Activated CD8-positive, alpha-beta memory T cell treated with anti-CD3 and anti-CD28 coated beads, Interleukin-2, amount 50 U/mL, for 24 hours (primary cell): Measurements from ENCODE around the gene TLL2.

ENCODE experiments used
- DNase-seq: peaks from one replicate; pipeline ENCODE4 v3.0.0-alpha.2; 2020; ENCODE audit errors: extremely low read depth

Gene TLL2

GRCh38 chr10:96463562-96463961 is 50.2 kb downstream of the TLL2 start:
- no peak for DNase-seq

GRCh38 chr10:96462606-96463151 is 51.0 kb downstream of the TLL2 start:
- DNase-seq = no peak

- DNase-seq = no peak
Observed at GRCh38 chr10:96460316-96460715, 53.4 kb downstream of the TLL2 start.

GRCh38 chr10:96457341-96457740 is 56.4 kb downstream of the TLL2 start:
- no peak for DNase-seq

- DNase-seq = no peak
Observed at GRCh38 chr10:96456296-96456840, 57.4 kb downstream of the TLL2 start.

GRCh38 chr10:96453856-96454583 is 59.7 kb downstream of the TLL2 start:
- DNase-seq = no peak

- no peak for DNase-seq
Observed at GRCh38 chr10:96452494-96453153, 61.1 kb downstream of the TLL2 start.

GRCh38 chr10:96450529-96451207 is 63.1 kb downstream of the TLL2 start:
- no peak for DNase-seq

GRCh38 chr10:96448558-96448957 is 65.2 kb downstream of the TLL2 start:
- DNase-seq = no peak

GRCh38 chr10:96448021-96448457 is 65.7 kb downstream of the TLL2 start:
- DNase-seq = no peak

GRCh38 chr10:96446966-96447596 is 66.6 kb downstream of the TLL2 start:
- DNase-seq = no peak

GRCh38 chr10:96441987-96442643 is 71.6 kb downstream of the TLL2 start:
- no peak for DNase-seq

GRCh38 chr10:96441322-96441885 is 72.3 kb downstream of the TLL2 start:
- no peak for DNase-seq

GRCh38 chr10:96440361-96441292 is 73.1 kb downstream of the TLL2 start:
- no peak for DNase-seq

GRCh38 chr10:96439725-96440124 is 74.0 kb downstream of the TLL2 start:
- no peak for DNase-seq

- DNase-seq = no peak
Observed at GRCh38 chr10:96436035-96436434, 77.7 kb downstream of the TLL2 start.

GRCh38 chr10:96431211-96431970 is 82.3 kb downstream of the TLL2 start:
- no peak for DNase-seq

GRCh38 chr10:96427291-96427690 is 86.4 kb downstream of the TLL2 start:
- DNase-seq = no peak

- no peak for DNase-seq
Observed at GRCh38 chr10:96422525-96422924, 91.2 kb downstream of the TLL2 start.
